Measurements from ENCODE around the gene RTTN. TPM values are rescaled to one million over a fixed set of nuclear protein-coding genes. Genes with fewer than 3 reads are reported as not detected.

RTTN gene
- total RNA-seq, 1 donor from 2014 or later = 10.6 TPM

GRCh38 chr18:70160073-70160678 is 45.3 kb downstream of the RTTN start:
- H3K9me3 ChIP-seq (replicated peaks) = no peaks in the 10 kb centered on the region
- H3K27ac ChIP-seq (replicated peaks) = no peak overlapping the region
- H3K4me3 ChIP-seq = no peak overlapping the region
- no peak for DNase-seq
- H3K4me1 ChIP-seq = no peaks in the 10 kb centered on the region
- intact Hi-C loops (cut with micrococcal nuclease) = no loop called here
- H3K36me3 ChIP-seq = peaks cover 32% of the 10 kb centered on the region
- H3K27me3 ChIP-seq (ENCODE audit: low read depth) = no peaks in the 10 kb centered on the region
- no peak for TF ChIP-seq CTCF (IDR thresholded peaks at IDR 0.05; ENCODE audit: borderline replicate concordance)

GRCh38 chr18:70158992-70159717 is 46.3 kb downstream of the RTTN start:
- intact Hi-C loops (cut with micrococcal nuclease) = no loop called here
- Histone ChIP-seq H3K4me1 (no peaks in the 10 kb centered on the region), H3K9me3 (replicated peaks) (no peaks in the 10 kb centered on the region), H3K27ac (replicated peaks) (no peak overlapping the region), H3K27me3 (ENCODE audit: low read depth) (no peaks in the 10 kb centered on the region), H3K36me3 (peaks cover 24% of the 10 kb centered on the region), H3K4me3 (no peak overlapping the region)
- DNase-seq = no peak
- TF ChIP-seq CTCF (IDR thresholded peaks at IDR 0.05; ENCODE audit: borderline replicate concordance) = no peak

- intact Hi-C loops (cut with micrococcal nuclease) = no loop called here
- no peak overlapping the region for H3K4me3 ChIP-seq
- no peak for TF ChIP-seq CTCF (IDR thresholded peaks at IDR 0.05; ENCODE audit: borderline replicate concordance)
These were observed 48.6 kb downstream of the RTTN start for GRCh38 chr18:70156886-70157285.

GRCh38 chr18:70154591-70155194 is 50.8 kb downstream of the RTTN start:
- Histone ChIP-seq H3K4me3 (no peak overlapping the region), H3K4me1 (no peaks in the 10 kb centered on the region), H3K27me3 (ENCODE audit: low read depth) (no peaks in the 10 kb centered on the region), H3K36me3 (peaks cover 4% of the 10 kb centered on the region), H3K27ac (replicated peaks) (no peak overlapping the region), H3K9me3 (replicated peaks) (no peaks in the 10 kb centered on the region)
- no peak for TF ChIP-seq CTCF (IDR thresholded peaks at IDR 0.05; ENCODE audit: borderline replicate concordance)
- DNase-seq = no peak
- intact Hi-C loops (cut with micrococcal nuclease) = no loop called here

More at GRCh38 chr18:70156886-70157285, 48.6 kb downstream of the RTTN start:
- DNase-seq = no peak
- peaks cover 15% of the 10 kb centered on the region for H3K36me3 ChIP-seq
- H3K27me3 ChIP-seq (ENCODE audit: low read depth) = no peaks in the 10 kb centered on the region
- H3K27ac ChIP-seq (replicated peaks) = no peak overlapping the region
- H3K9me3 ChIP-seq (replicated peaks) = no peaks in the 10 kb centered on the region
- no peaks in the 10 kb centered on the region for H3K4me1 ChIP-seq

GRCh38 chr18:70151614-70152013 is 53.9 kb downstream of the RTTN start:
- H3K27ac ChIP-seq (replicated peaks) = no peak overlapping the region
- no peak for DNase-seq
- H3K4me3 ChIP-seq = no peak overlapping the region
- intact Hi-C loops (cut with micrococcal nuclease) = no loop called here
- TF ChIP-seq CTCF (IDR thresholded peaks at IDR 0.05; ENCODE audit: borderline replicate concordance) = no peak
- peaks cover 34% of the 10 kb centered on the region for H3K36me3 ChIP-seq
- no peaks in the 10 kb centered on the region for H3K27me3 ChIP-seq (ENCODE audit: low read depth)
- H3K9me3 ChIP-seq (replicated peaks) = no peaks in the 10 kb centered on the region
- no peaks in the 10 kb centered on the region for H3K4me1 ChIP-seq
